ENCODE data around the gene ABHD3. TPM values are rescaled to one million over a fixed set of nuclear protein-coding genes. Genes with fewer than 3 reads are reported as not detected.

Gene ABHD3
- polyA plus RNA-seq, 1 donor (not counting 4 experiments of a cell fraction or from before 2014, with no cell fraction given) = 31.6 TPM

GRCh38 chr18:21702602-21703001, 2.0 kb downstream of the ABHD3 start:
- Histone ChIP-seq H3K9me1 (ENCODE audit: control insufficient read depth, extremely low read depth, insufficient read depth, low read length) (no peaks in the 10 kb centered on the region), H3K79me2 (ENCODE audit: control insufficient read depth, insufficient read depth, low read length) (peaks cover 4% of the 10 kb centered on the region), H4K20me1 (ENCODE audit: control insufficient read depth, extremely low read depth, insufficient read depth, low read length) (no peaks in the 10 kb centered on the region), H3K27ac (ENCODE audit: control insufficient read depth, insufficient read depth, low read length) (peak overlapping the region; percentile 74), H3K4me3 (ENCODE audit: control insufficient read depth in 2 of 3, extremely low read depth in 1 of 3, insufficient read depth in 2 of 3, low read depth in 1 of 3, low read length in 3 of 3) (peak overlapping the region in 1 of 3 experiments; percentile 31), H3K9ac (ENCODE audit: control insufficient read depth, extremely low read depth, insufficient read depth, low read length) (no peak overlapping the region), H3K36me3 (ENCODE audit: control insufficient read depth in 2 of 2, extremely low read depth in 1 of 2, insufficient read depth in 2 of 2, low read length in 2 of 2) (peaks cover 3 to 9% of the 10 kb centered on the region in 2 experiments), H3K4me2 (ENCODE audit: control insufficient read depth, extremely low read depth, insufficient read depth, low read depth, low read length) (peak overlapping the region; percentile 71), H3K4me1 (ENCODE audit: control insufficient read depth, extremely low read depth, insufficient read depth, low read length) (peaks cover 9% of the 10 kb centered on the region), H2AFZ (ENCODE audit: control insufficient read depth, low read length) (no peak overlapping the region), H3K9me3 (ENCODE audit: control insufficient read depth, low read depth, low read length) (no peaks in the 10 kb centered on the region), H3K27me3 (ENCODE audit: control insufficient read depth, extremely low read depth, insufficient read depth, low read length) (no peaks in the 10 kb centered on the region)
- DNase-seq (ENCODE audit: low read depth, low spot score) = no peak
- dilution Hi-C loops (cut with MboI; ENCODE audit: extremely low pct_ligation_motif_present, low sequenced_read_pairs) = no loop called here
- TF ChIP-seq EZH2 (IDR thresholded peaks at IDR 0.05; ENCODE audit: low read length) = no peak
- TF ChIP-seq CTCF (optimal IDR thresholded peaks at IDR 0.05 in 1 of 3, IDR thresholded peaks at IDR 0.05 in 1 of 3, conservative IDR thresholded peaks at IDR 0.05 in 1 of 3; ENCODE audit: extremely low read depth in 1 of 3, insufficient read depth in 2 of 3, low read length in 3 of 3) = no peak
- FAIRE-seq = no peak

GRCh38 chr18:21701621-21702020, 3.0 kb downstream of the ABHD3 start:
- Histone ChIP-seq H3K27ac (ENCODE audit: control insufficient read depth, insufficient read depth, low read length) (no peak overlapping the region), H2AFZ (ENCODE audit: control insufficient read depth, low read length) (no peak overlapping the region), H3K36me3 (ENCODE audit: control insufficient read depth in 2 of 2, extremely low read depth in 1 of 2, insufficient read depth in 2 of 2, low read length in 2 of 2) (peaks cover 3 to 9% of the 10 kb centered on the region in 2 experiments), H3K4me2 (ENCODE audit: control insufficient read depth, extremely low read depth, insufficient read depth, low read depth, low read length) (no peak overlapping the region), H4K20me1 (ENCODE audit: control insufficient read depth, extremely low read depth, insufficient read depth, low read length) (no peaks in the 10 kb centered on the region), H3K4me3 (ENCODE audit: control insufficient read depth in 2 of 3, extremely low read depth in 1 of 3, insufficient read depth in 2 of 3, low read depth in 1 of 3, low read length in 3 of 3) (no peak overlapping the region), H3K27me3 (ENCODE audit: control insufficient read depth, extremely low read depth, insufficient read depth, low read length) (no peaks in the 10 kb centered on the region), H3K9me3 (ENCODE audit: control insufficient read depth, low read depth, low read length) (no peaks in the 10 kb centered on the region), H3K4me1 (ENCODE audit: control insufficient read depth, extremely low read depth, insufficient read depth, low read length) (peaks cover 9% of the 10 kb centered on the region), H3K9ac (ENCODE audit: control insufficient read depth, extremely low read depth, insufficient read depth, low read length) (no peak overlapping the region), H3K9me1 (ENCODE audit: control insufficient read depth, extremely low read depth, insufficient read depth, low read length) (no peaks in the 10 kb centered on the region), H3K79me2 (ENCODE audit: control insufficient read depth, insufficient read depth, low read length) (peaks cover 4% of the 10 kb centered on the region)
- dilution Hi-C loops (cut with MboI; ENCODE audit: extremely low pct_ligation_motif_present, low sequenced_read_pairs) = no loop called here
- FAIRE-seq (no peak), DNase-seq (ENCODE audit: low read depth, low spot score) (no peak)
- TF ChIP-seq CTCF (optimal IDR thresholded peaks at IDR 0.05 in 1 of 3, IDR thresholded peaks at IDR 0.05 in 1 of 3, conservative IDR thresholded peaks at IDR 0.05 in 1 of 3; ENCODE audit: extremely low read depth in 1 of 3, insufficient read depth in 2 of 3, low read length in 3 of 3) = no peak
- TF ChIP-seq EZH2 (IDR thresholded peaks at IDR 0.05; ENCODE audit: low read length) = no peak
